K562 (cell line): Measurements from ENCODE around the gene CTRL.

Experiments
- BRD4 ChIP-seq: fragments of 200-600 bp; sonication (generic); IDR thresholded peaks from 2 replicates; pipeline ENCODE4 v1.6.1; 2017; ENCODE audit warnings: inconsistent platforms
- CTCF ChIP-seq, 3 experiments: IDR thresholded peaks in 2 of 3; conservative IDR thresholded peaks in 1 of 3; 2 replicates each; pipeline ENCODE4 v1.5.1; 2011 to 2012; ENCODE audit warnings: low read length in 3 of 3, mild to moderate bottlenecking in 3 of 3, control low read depth in 2 of 3, improper control_type of control experiment in 1 of 3, inconsistent platforms in 1 of 3, low read depth in 1 of 3, mixed read lengths in 1 of 3, moderate library complexity in 1 of 3; ENCODE audit not compliant: insufficient read depth in 2 of 3
- JUN ChIP-seq, 2 experiments: sonication (generic) in 1 of 2; formaldehyde crosslinking in 1 of 2; IDR thresholded peaks; 2 replicates each; pipeline versions ENCODE4 v1.6.1 to v1.8.0; 2012 to 2022; ENCODE audit warnings: borderline replicate concordance in 2 of 2, mild to moderate bottlenecking in 2 of 2, improper control_type of control experiment in 1 of 2, low read depth in 1 of 2, low read length in 1 of 2, missing genetic modification reagents in 1 of 2
- NR1H2 ChIP-seq: sonication (generic); formaldehyde crosslinking; IDR thresholded peaks from 2 replicates; pipeline ENCODE4 v1.4.0; 2020; ENCODE audit warnings: mild to moderate bottlenecking, missing genetic modification reagents
- RFX5 ChIP-seq: IDR thresholded peaks from 2 replicates; pipeline ENCODE4 v1.6.1; 2011; ENCODE audit warnings: low read depth, mild to moderate bottlenecking, improper control_type of control experiment, low read length
- SIN3A ChIP-seq, 2 experiments: fragments of 150-350 bp in 1 of 2; IDR thresholded peaks; 2 replicates each; pipeline ENCODE4 v1.6.1; 2011 to 2016; ENCODE audit warnings: borderline replicate concordance in 2 of 2, low read depth in 2 of 2, low read length in 2 of 2, mild to moderate bottlenecking in 2 of 2, moderate library complexity in 2 of 2; ENCODE audit not compliant: control insufficient read depth in 1 of 2
- XRCC5 ChIP-seq: fragments of 200-400 bp; formaldehyde crosslinking; IDR thresholded peaks from 2 replicates; pipeline ENCODE4 v1.6.1; 2017; ENCODE audit warnings: low read depth, mild to moderate bottlenecking, low read length
- ZBTB8A ChIP-seq: fragments of 450-650 bp; IDR thresholded peaks from 2 replicates; pipeline ENCODE4 v1.6.1; 2018; ENCODE audit warnings: mild to moderate bottlenecking, moderate library complexity; ENCODE audit not compliant: partially characterized antibody
- ZNF12 ChIP-seq: sonication (generic); formaldehyde crosslinking; IDR thresholded peaks from 2 replicates; pipeline ENCODE4 v1.4.0; 2020; ENCODE audit warnings: mild to moderate bottlenecking, missing genetic modification reagents

- TF ChIP-seq CTCF (IDR thresholded peaks at IDR 0.05 in 2 of 3, conservative IDR thresholded peaks at IDR 0.05 in 1 of 3; ENCODE audit: insufficient read depth in 2 of 3, low read depth in 1 of 3, low read length in 3 of 3) (no peak), ZNF12 (no peak), XRCC5 (no peak), SIN3A (IDR thresholded peaks at IDR 0.05; ENCODE audit: borderline replicate concordance in 2 of 2, control insufficient read depth in 1 of 2, low read depth in 2 of 2, low read length in 2 of 2) (no peak), NR1H2 (CRISPR knock-in tag) (no peak), ZBTB8A (no peak), JUN (IDR thresholded peaks at IDR 0.05; ENCODE audit: borderline replicate concordance, low read depth, low read length) (no peak), JUN (CRISPR knock-in tag; IDR thresholded peaks at IDR 0.05; ENCODE audit: borderline replicate concordance) (no peak), RFX5 (no peak), BRD4 (no peak)
These were observed 10.0 kb upstream of the CTRL start for GRCh38 chr16:67941469-67942199.
